Stromal cell of bone marrow (primary cell): Measurements from ENCODE around the gene UBAP2L.

ENCODE experiments used
- DNase-seq: peaks from one replicate; pipeline ENCODE4 v3.0.0-alpha.2; 2012; ENCODE audit warnings: low read depth

The UBAP2L gene

GRCh38 chr1:154220071-154220969 lies at the start of gene UBAP2L:
Gene UBAP2L, plus strand, starts transcription at chr1:154220955. Its CDS starts 4,169 bp downstream, at chr1:154225124.
- peak; percentile 98 for DNase-seq

- DNase-seq: no peak
Measured at GRCh38 chr1:154171223-154171583, 49.6 kb upstream of the UBAP2L start.

- DNase-seq: no peak
Measured at GRCh38 chr1:154171880-154172279, 48.9 kb upstream of the UBAP2L start.

- DNase-seq: no peak
Measured at GRCh38 chr1:154174654-154175053, 46.1 kb upstream of the UBAP2L start.

GRCh38 chr1:154176337-154176736 lies 44.4 kb upstream of the UBAP2L start:
- no peak for DNase-seq

GRCh38 chr1:154178013-154178412 lies 42.7 kb upstream of the UBAP2L start:
- no peak for DNase-seq

GRCh38 chr1:154178911-154179811 lies 41.6 kb upstream of the UBAP2L start:
- no peak for DNase-seq

- DNase-seq: no peak
Measured at GRCh38 chr1:154179946-154180687, 40.6 kb upstream of the UBAP2L start.

GRCh38 chr1:154181944-154182343 lies 38.8 kb upstream of the UBAP2L start:
- no peak for DNase-seq

GRCh38 chr1:154182344-154183045 lies 38.3 kb upstream of the UBAP2L start:
- no peak for DNase-seq

GRCh38 chr1:154183046-154183915 lies 37.5 kb upstream of the UBAP2L start:
- DNase-seq: peak; percentile 88

- DNase-seq: no peak
Measured at GRCh38 chr1:154186177-154186576, 34.6 kb upstream of the UBAP2L start.

GRCh38 chr1:154186852-154187501 lies 33.8 kb upstream of the UBAP2L start:
- DNase-seq: no peak

- no peak for DNase-seq
Measured at GRCh38 chr1:154190550-154190949, 30.2 kb upstream of the UBAP2L start.

- no peak for DNase-seq
Measured at GRCh38 chr1:154191990-154192461, 28.7 kb upstream of the UBAP2L start, which contains the start of gene TPM3. Gene TPM3, minus strand, starts transcription at chr1:154192100. Its CDS starts 82 bp downstream, at chr1:154192018.

GRCh38 chr1:154192476-154192875 lies 28.3 kb upstream of the UBAP2L start:
- DNase-seq: no peak

GRCh38 chr1:154193821-154194220 lies 26.9 kb upstream of the UBAP2L start:
- no peak for DNase-seq

- DNase-seq: no peak
Measured at GRCh38 chr1:154198756-154199562, 21.8 kb upstream of the UBAP2L start.

GRCh38 chr1:154199563-154199879 lies 21.2 kb upstream of the UBAP2L start:
- no peak for DNase-seq
